Trophoblast cell (in vitro differentiated cells and primary cell): ENCODE measurements around the gene RGPD6.
"Not testable (repeated sequence)": the region's sequence is repeated elsewhere in the genome, so short reads cannot be mapped to it uniquely, and the experiment has no call there.

ENCODE experiments used
- DNase-seq, 2 donors: peaks; one replicate each; pipeline ENCODE4 v3.0.0-alpha.2; 2016
- H2AFZ ChIP-seq: 2 replicates; pipeline ENCODE4 v1.6.1; 2013; ENCODE audit warnings: low read length, moderate library complexity, mild to moderate bottlenecking; ENCODE audit not compliant: insufficient read depth, poor library complexity
- H2AK5ac ChIP-seq: 2 replicates; pipeline ENCODE4 v1.6.1; 2013; ENCODE audit warnings: mild to moderate bottlenecking, low read length
- H2BK120ac ChIP-seq: 2 replicates; pipeline ENCODE4 v1.6.1; 2013; ENCODE audit warnings: low read length, mild to moderate bottlenecking, moderate library complexity; ENCODE audit not compliant: insufficient read depth, poor library complexity
- H2BK12ac ChIP-seq: 2 replicates; pipeline ENCODE4 v1.6.1; 2013; ENCODE audit warnings: mild to moderate bottlenecking, low read length, moderate library complexity
- H2BK5ac ChIP-seq: 2 replicates; pipeline ENCODE4 v1.6.1; 2013; ENCODE audit warnings: low read length, low read depth, moderate library complexity, mild to moderate bottlenecking; ENCODE audit not compliant: poor library complexity
- H3K14ac ChIP-seq: 2 replicates; pipeline ENCODE4 v1.6.1; 2013; ENCODE audit warnings: mild to moderate bottlenecking, low read length
- H3K18ac ChIP-seq: 2 replicates; pipeline ENCODE4 v1.6.1; 2013; ENCODE audit warnings: mild to moderate bottlenecking, low read length
- H3K23ac ChIP-seq: 2 replicates; pipeline ENCODE4 v1.6.1; 2013; ENCODE audit warnings: low read length
- H3K27ac ChIP-seq: 2 replicates; pipeline ENCODE4 v1.5.1; 2013; ENCODE audit warnings: low read depth, mild to moderate bottlenecking, inconsistent platforms, low read length, moderate library complexity
- H3K27me3 ChIP-seq: 2 replicates; pipeline ENCODE4 v1.6.1; 2013; ENCODE audit warnings: inconsistent platforms, mild to moderate bottlenecking, low read length, moderate library complexity; ENCODE audit not compliant: insufficient read depth
- H3K36me3 ChIP-seq, 2 experiments: 1 replicate in 1 of 2; 2 replicates in 1 of 2; pipeline ENCODE4 v1.6.1; 2013; ENCODE audit warnings: low read length in 2 of 2, mild to moderate bottlenecking in 2 of 2, moderate library complexity in 1 of 2; ENCODE audit not compliant: insufficient read depth in 2 of 2, control insufficient read depth in 1 of 2
- H3K4ac ChIP-seq: 2 replicates; pipeline ENCODE4 v1.6.1; 2013; ENCODE audit warnings: low read depth, mild to moderate bottlenecking, low read length, moderate library complexity
- H3K4me1 ChIP-seq, 2 experiments: 1 replicate in 1 of 2; 2 replicates in 1 of 2; pipeline ENCODE4 v1.6.1; 2013; ENCODE audit warnings: low read length in 2 of 2, mild to moderate bottlenecking in 2 of 2, moderate library complexity in 1 of 2; ENCODE audit not compliant: insufficient read depth in 2 of 2, control insufficient read depth in 1 of 2
- H3K4me2 ChIP-seq: 2 replicates; pipeline ENCODE4 v1.6.1; 2013; ENCODE audit warnings: inconsistent platforms, mild to moderate bottlenecking, low read length, moderate library complexity
- H3K4me3 ChIP-seq: 2 replicates; pipeline ENCODE4 v1.5.1; 2013; ENCODE audit warnings: mild to moderate bottlenecking, low read depth, low read length, inconsistent platforms
- H3K79me1 ChIP-seq: one replicate; pipeline ENCODE4 v1.6.1; 2013; ENCODE audit warnings: low read length
- H3K79me2 ChIP-seq: 2 replicates; pipeline ENCODE4 v1.6.1; 2013; ENCODE audit warnings: low read length, mild to moderate bottlenecking; ENCODE audit not compliant: control insufficient read depth, insufficient read depth, poor library complexity
- H3K9ac ChIP-seq: 2 replicates; pipeline ENCODE4 v1.6.1; 2013; ENCODE audit warnings: mild to moderate bottlenecking, low read length
- H3K9me3 ChIP-seq: 2 replicates; pipeline ENCODE4 v1.6.1; 2013; ENCODE audit warnings: low read depth, mild to moderate bottlenecking, control low read depth, inconsistent platforms, low read length; ENCODE audit not compliant: insufficient read depth
- H4K12ac ChIP-seq: 2 replicates; pipeline ENCODE4 v1.6.1; 2013; ENCODE audit warnings: low read depth, mild to moderate bottlenecking, low read length, moderate library complexity
- H4K8ac ChIP-seq: 2 replicates; pipeline ENCODE4 v1.6.1; 2013; ENCODE audit warnings: low read depth, mild to moderate bottlenecking, low read length, moderate library complexity
- H4K91ac ChIP-seq: one replicate; pipeline ENCODE4 v1.6.1; 2013; ENCODE audit warnings: low read depth, mild to moderate bottlenecking, low read length, moderate library complexity
- WGBS: extraction: QIAGEN DNeasy Blood & Tissue Kit; methylation state at CpG from one replicate; pipeline ENCODE4 v1.1.7; 2013; ENCODE audit warnings: missing lambda C conversion rate; ENCODE audit not compliant: insufficient read length, insufficient coverage; ENCODE audit errors: extremely low coverage; 5-methylcytosine and 5-hydroxymethylcytosine counted together

Gene RGPD6

GRCh38 chr2:110494488-110494887 is 82.5 kb downstream of the RGPD6 start:
- H4K91ac ChIP-seq, H2AFZ ChIP-seq, H3K14ac ChIP-seq, H2BK5ac ChIP-seq, H3K27me3 ChIP-seq, H3K4me1 ChIP-seq, H3K79me2 ChIP-seq, H3K4ac ChIP-seq, H3K4me3 ChIP-seq, H3K27ac ChIP-seq, H4K12ac ChIP-seq, H3K36me3 ChIP-seq, H4K8ac ChIP-seq, H2BK12ac ChIP-seq, H3K9me3 ChIP-seq, H2BK120ac ChIP-seq, DNase-seq, H3K18ac ChIP-seq, H3K4me2 ChIP-seq, H2AK5ac ChIP-seq, H3K79me1 ChIP-seq, H3K23ac ChIP-seq, H3K9ac ChIP-seq: not testable (repeated sequence)
- no CpG with 5 or more reads among the region's 3 CpGs for WGBS

- H3K27ac ChIP-seq, H3K36me3 ChIP-seq, H4K8ac ChIP-seq, H3K79me1 ChIP-seq, H3K14ac ChIP-seq, H3K27me3 ChIP-seq, H3K4me2 ChIP-seq, H2AK5ac ChIP-seq, H3K79me2 ChIP-seq, DNase-seq, H4K91ac ChIP-seq, H2BK12ac ChIP-seq, H2AFZ ChIP-seq, H3K23ac ChIP-seq, H3K4me3 ChIP-seq, H3K9ac ChIP-seq, H3K9me3 ChIP-seq, H3K4ac ChIP-seq, H4K12ac ChIP-seq, H2BK120ac ChIP-seq, H3K4me1 ChIP-seq, H3K18ac ChIP-seq, H2BK5ac ChIP-seq: not testable (repeated sequence)
- no CpG with 5 or more reads among the region's 1 CpG for WGBS
Measured at GRCh38 chr2:110488991-110489390, 88.0 kb downstream of the RGPD6 start.

GRCh38 chr2:110482697-110483096 is 94.3 kb downstream of the RGPD6 start:
- not testable (repeated sequence) for H4K91ac ChIP-seq, H3K14ac ChIP-seq, H2BK5ac ChIP-seq, H2AFZ ChIP-seq, H3K4me2 ChIP-seq, H4K8ac ChIP-seq, H3K9me3 ChIP-seq, H3K79me2 ChIP-seq, H3K27ac ChIP-seq, H3K18ac ChIP-seq, H2BK120ac ChIP-seq, DNase-seq, H3K23ac ChIP-seq, H3K4ac ChIP-seq, H2BK12ac ChIP-seq, H3K79me1 ChIP-seq, H3K36me3 ChIP-seq, H2AK5ac ChIP-seq, H3K9ac ChIP-seq, H4K12ac ChIP-seq, H3K27me3 ChIP-seq, H3K4me3 ChIP-seq, H3K4me1 ChIP-seq
- no CpG with 5 or more reads among the region's 4 CpGs for whole genome bisulfite sequencing

- H3K27me3 ChIP-seq, H2BK120ac ChIP-seq, H3K4me3 ChIP-seq, H2BK12ac ChIP-seq, H3K4ac ChIP-seq, H3K36me3 ChIP-seq, H3K79me1 ChIP-seq, DNase-seq, H4K91ac ChIP-seq, H3K4me2 ChIP-seq, H2BK5ac ChIP-seq, H3K27ac ChIP-seq, H3K4me1 ChIP-seq, H4K8ac ChIP-seq, H4K12ac ChIP-seq, H3K23ac ChIP-seq, H3K9me3 ChIP-seq, H3K14ac ChIP-seq, H2AK5ac ChIP-seq, H3K79me2 ChIP-seq, H3K9ac ChIP-seq, H2AFZ ChIP-seq, H3K18ac ChIP-seq: not testable (repeated sequence)
- WGBS = no CpG with 5 or more reads among the region's 3 CpGs
Measured at GRCh38 chr2:110481200-110481599, 95.8 kb downstream of the RGPD6 start.
